PFSK-1 (cell line): ENCODE measurements around the gene INPP5J.

Experiments
- FOXP2 ChIP-seq: optimal IDR thresholded peaks from 2 replicates; pipeline ENCODE3; 2011; ENCODE audit warnings: borderline replicate concordance, control low read depth, inconsistent platforms; ENCODE audit not compliant: insufficient read depth; ENCODE audit errors: extremely low read length, extremely low read depth
- POLR2AphosphoS5 ChIP-seq: IDR thresholded peaks from 2 replicates; pipeline ENCODE4 v1.6.1; 2012; ENCODE audit warnings: low read depth, mild to moderate bottlenecking, control low read depth, low read length, moderate library complexity
- SIN3A ChIP-seq: IDR thresholded peaks from 2 replicates; pipeline ENCODE4 v1.6.1; 2012; ENCODE audit warnings: mild to moderate bottlenecking, low read length, moderate library complexity, borderline replicate concordance; ENCODE audit not compliant: insufficient read depth
- TAF1 ChIP-seq: IDR thresholded peaks from 2 replicates; pipeline ENCODE4 v1.6.1; 2012; ENCODE audit warnings: low read length, control low read depth, borderline replicate concordance; ENCODE audit not compliant: insufficient read depth
- TF ChIP-seq, protein P1 (sequence below), 2 experiments: IDR thresholded peaks; 2 replicates each; pipeline versions ENCODE4 v1.6.1 to v1.8.0; 2011 to 2012; ENCODE audit warnings: low read depth in 2 of 2, low read length in 2 of 2, control low read depth in 1 of 2, inconsistent platforms in 1 of 2, mild to moderate bottlenecking in 1 of 2, moderate library complexity in 1 of 2; ENCODE audit not compliant: insufficient read depth in 1 of 2

Gene INPP5J

DNA sequence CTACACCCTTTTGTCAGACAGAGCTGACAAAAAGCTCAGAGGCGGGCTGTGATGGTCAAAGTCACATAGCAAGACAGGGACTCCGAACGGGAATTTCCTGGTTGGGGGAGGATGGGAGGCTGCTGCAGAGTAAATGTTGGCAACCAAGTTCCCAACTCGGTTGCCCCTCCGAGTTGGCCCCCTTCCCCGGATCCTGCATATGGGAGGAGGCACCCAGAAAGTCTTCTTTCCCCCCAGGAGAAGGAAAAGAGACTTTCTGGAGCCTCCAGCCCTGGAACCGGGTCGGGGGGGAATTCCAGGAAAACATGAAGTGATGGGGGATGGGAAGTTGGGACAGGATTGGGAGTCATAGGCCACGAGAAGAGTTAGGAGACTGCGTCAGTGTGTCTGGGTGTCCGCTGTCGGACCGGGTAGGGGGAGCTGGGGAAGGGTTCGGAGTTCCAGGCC, 16.0 kb upstream of the INPP5J start:
- TF ChIP-seq FOXP2 = no peak
- TF ChIP-seq, protein P1, sequence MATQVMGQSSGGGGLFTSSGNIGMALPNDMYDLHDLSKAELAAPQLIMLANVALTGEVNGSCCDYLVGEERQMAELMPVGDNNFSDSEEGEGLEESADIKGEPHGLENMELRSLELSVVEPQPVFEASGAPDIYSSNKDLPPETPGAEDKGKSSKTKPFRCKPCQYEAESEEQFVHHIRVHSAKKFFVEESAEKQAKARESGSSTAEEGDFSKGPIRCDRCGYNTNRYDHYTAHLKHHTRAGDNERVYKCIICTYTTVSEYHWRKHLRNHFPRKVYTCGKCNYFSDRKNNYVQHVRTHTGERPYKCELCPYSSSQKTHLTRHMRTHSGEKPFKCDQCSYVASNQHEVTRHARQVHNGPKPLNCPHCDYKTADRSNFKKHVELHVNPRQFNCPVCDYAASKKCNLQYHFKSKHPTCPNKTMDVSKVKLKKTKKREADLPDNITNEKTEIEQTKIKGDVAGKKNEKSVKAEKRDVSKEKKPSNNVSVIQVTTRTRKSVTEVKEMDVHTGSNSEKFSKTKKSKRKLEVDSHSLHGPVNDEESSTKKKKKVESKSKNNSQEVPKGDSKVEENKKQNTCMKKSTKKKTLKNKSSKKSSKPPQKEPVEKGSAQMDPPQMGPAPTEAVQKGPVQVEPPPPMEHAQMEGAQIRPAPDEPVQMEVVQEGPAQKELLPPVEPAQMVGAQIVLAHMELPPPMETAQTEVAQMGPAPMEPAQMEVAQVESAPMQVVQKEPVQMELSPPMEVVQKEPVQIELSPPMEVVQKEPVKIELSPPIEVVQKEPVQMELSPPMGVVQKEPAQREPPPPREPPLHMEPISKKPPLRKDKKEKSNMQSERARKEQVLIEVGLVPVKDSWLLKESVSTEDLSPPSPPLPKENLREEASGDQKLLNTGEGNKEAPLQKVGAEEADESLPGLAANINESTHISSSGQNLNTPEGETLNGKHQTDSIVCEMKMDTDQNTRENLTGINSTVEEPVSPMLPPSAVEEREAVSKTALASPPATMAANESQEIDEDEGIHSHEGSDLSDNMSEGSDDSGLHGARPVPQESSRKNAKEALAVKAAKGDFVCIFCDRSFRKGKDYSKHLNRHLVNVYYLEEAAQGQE (IDR thresholded peaks at IDR 0.05; ENCODE audit: insufficient read depth in 1 of 2, low read depth in 2 of 2, low read length in 2 of 2) = no peak
- no peak for TF ChIP-seq TAF1
- no peak for TF ChIP-seq SIN3A
- TF ChIP-seq POLR2AphosphoS5 = no peak

- TF ChIP-seq SIN3A (no peak), POLR2AphosphoS5 (no peak), TAF1 (no peak), FOXP2 (no peak)
- TF ChIP-seq, protein P1 (IDR thresholded peaks at IDR 0.05; ENCODE audit: insufficient read depth in 1 of 2, low read depth in 2 of 2, low read length in 2 of 2) = no peak
These were observed 15.4 kb upstream of the INPP5J start, which contains the start of gene SELENOM for GRCh38 chr22:31107178-31107893. Gene SELENOM (minus strand): TSS chr22:31107568. CDS start chr22:31107505, 63 bp downstream.

- TF ChIP-seq TAF1 (no peak), FOXP2 (no peak), SIN3A (no peak), POLR2AphosphoS5 (no peak)
- TF ChIP-seq, protein P1 (IDR thresholded peaks at IDR 0.05; ENCODE audit: insufficient read depth in 1 of 2, low read depth in 2 of 2, low read length in 2 of 2) = no peak
These were observed 14.9 kb upstream of the INPP5J start for GRCh38 chr22:31107894-31108218.

DNA sequence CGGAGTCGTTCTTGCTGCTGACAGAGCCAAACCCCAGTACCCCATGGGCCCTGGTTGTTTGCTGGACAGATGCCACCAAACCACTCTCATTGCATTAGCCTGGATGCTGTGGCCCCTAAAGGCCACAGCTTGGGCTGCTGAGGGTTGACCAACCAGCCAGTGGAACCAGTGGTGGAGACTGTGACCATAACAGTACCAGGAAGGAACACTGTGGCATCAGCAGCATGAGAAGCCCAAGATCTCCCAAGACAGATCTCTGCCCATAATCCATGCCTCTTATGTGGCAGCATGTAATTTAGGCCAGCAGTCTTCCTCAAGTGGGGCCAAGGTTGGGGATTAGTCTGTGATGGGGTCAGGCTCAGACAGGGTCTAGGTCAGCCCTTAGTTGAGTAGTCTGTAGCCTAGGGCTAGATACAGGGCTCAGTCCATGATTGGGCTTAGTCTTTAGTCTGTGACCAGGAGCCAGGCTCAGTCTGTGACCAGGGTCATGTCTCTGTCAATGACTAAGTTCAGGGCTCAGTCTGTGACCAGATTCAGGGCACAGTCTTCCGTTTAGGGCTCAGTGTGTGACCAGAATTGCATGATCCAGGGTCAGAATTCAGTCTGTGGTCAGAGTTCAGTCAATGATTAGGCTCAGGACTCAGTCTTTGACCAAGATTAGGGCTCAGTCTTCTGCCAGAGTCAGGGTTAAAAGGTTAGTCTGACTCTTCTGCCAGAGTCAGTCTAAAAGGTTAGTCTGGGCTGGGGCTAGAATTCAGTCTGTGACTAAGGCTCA, 4.5 kb upstream of the INPP5J start:
- TF ChIP-seq POLR2AphosphoS5 (no peak), TAF1 (no peak), FOXP2 (no peak), SIN3A (no peak)
- TF ChIP-seq, protein P1 (IDR thresholded peaks at IDR 0.05; ENCODE audit: insufficient read depth in 1 of 2, low read depth in 2 of 2, low read length in 2 of 2) = no peak
